ENCODE measurements around the gene OR52N5. TPM values are rescaled to one million over a fixed set of nuclear protein-coding genes. Genes with fewer than 3 reads are reported as not detected.

OR52N5 gene
- total and polyA plus RNA-seq, 9 of the 15 experiments (the other 6 are each of a cell fraction or from before 2014, with no cell fraction given): not detected

- TF ChIP-seq THRAP3 (IDR thresholded peaks at IDR 0.05; ENCODE audit: borderline replicate concordance) (no peak), HDAC2 (IDR thresholded peaks at IDR 0.05) (peak; percentile 49; the same call in 1 of the 2 replicates), SRSF7 (optimal IDR thresholded peaks at IDR 0.05; ENCODE audit: low read depth, low read length) (no peak), IRF9 (tag; IDR thresholded peaks at IDR 0.05) (no peak), HMG20B (CRISPR knock-in tag; IDR thresholded peaks at IDR 0.05) (no peak), ZKSCAN8 (CRISPR knock-in tag; IDR thresholded peaks at IDR 0.05) (no peak), NR0B1 (IDR thresholded peaks at IDR 0.05; ENCODE audit: partially characterized antibody) (no peak), PYGO2 (tag; IDR thresholded peaks at IDR 0.05) (no peak), IFI16 (CRISPR knock-in tag; IDR thresholded peaks at IDR 0.05) (no peak), NONO (IDR thresholded peaks at IDR 0.05; ENCODE audit: low read depth in 2 of 2, low read length in 1 of 2) (no peak), NBN (IDR thresholded peaks at IDR 0.05; ENCODE audit: low read depth) (0 out of 2 replicates have a peak, but pooled peaks have one; percentile 68), TEAD2 (tag; IDR thresholded peaks at IDR 0.05) (no peak), MED1 (CRISPR knock-in tag; IDR thresholded peaks at IDR 0.05; ENCODE audit: borderline replicate concordance) (no peak), SPI1 (IDR thresholded peaks at IDR 0.05; ENCODE audit: borderline replicate concordance, low read depth, low read length) (peak; percentile 85), FOXJ2 (tag; IDR thresholded peaks at IDR 0.05) (no peak), HNRNPH1 (optimal IDR thresholded peaks at IDR 0.05; ENCODE audit: low read depth, low read length) (no peak), TAL1 (IDR thresholded peaks at IDR 0.05) (peak; percentile 88), ERF (CRISPR knock-in tag; IDR thresholded peaks at IDR 0.05) (no peak), NFIC (IDR thresholded peaks at IDR 0.05) (peak; percentile 34), HOXB6 (CRISPR knock-in tag; IDR thresholded peaks at IDR 0.05; ENCODE audit: borderline replicate concordance) (no peak), ZBTB5 (IDR thresholded peaks at IDR 0.05) (no peak), ZNF23 (CRISPR knock-in tag; IDR thresholded peaks at IDR 0.05) (no peak), SAP30 (IDR thresholded peaks at IDR 0.05; ENCODE audit: borderline replicate concordance, insufficient read depth, low read depth, low read length, poor library complexity, severe bottlenecking) (no peak), RBM22 (IDR thresholded peaks at IDR 0.05; ENCODE audit: low read depth, low read length, poor library complexity, severe bottlenecking) (no peak), MEIS2 (IDR thresholded peaks at IDR 0.05; ENCODE audit: partially characterized antibody) (peak; percentile 95), ZNF436 (CRISPR knock-in tag; IDR thresholded peaks at IDR 0.05) (no peak)
Measured at GRCh38 chr11:5809905-5810795, 27.0 kb upstream of the OR52N5 start (continued).

Data from K562 (cell line).